GM12892 (cell line): ENCODE data around the gene IL17REL.
"Not testable (repeated sequence)": the region's sequence is repeated elsewhere in the genome, so short reads cannot be mapped to it uniquely, and the experiment has no call there.

ENCODE experiments used
- DNase-seq: peaks from one replicate; pipeline ENCODE4 v3.0.0; 2011; ENCODE audit not compliant: insufficient read length
- FAIRE-seq: peaks from 2 replicates; lab custom pipeline; 2011; peaks lifted over from hg19 to GRCh38; lab: Jason Lieb, UNC
- POLR2A ChIP-seq: IDR thresholded peaks from 2 replicates; pipeline ENCODE4 v1.6.1; 2011; ENCODE audit warnings: low read depth, low read length, control low read depth
- POLR2AphosphoS5 ChIP-seq: IDR thresholded peaks from 2 replicates; pipeline ENCODE4 v1.6.1; 2011; ENCODE audit warnings: low read depth, low read length, control low read depth
- TAF1 ChIP-seq: IDR thresholded peaks from 2 replicates; pipeline ENCODE4 v1.6.1; 2011; ENCODE audit warnings: low read depth, mild to moderate bottlenecking, control low read depth, low read length, borderline replicate concordance

Gene IL17REL

GRCh38 chr22:49946612-49947295, 65.8 kb downstream of the IL17REL start:
- no peak for TF ChIP-seq POLR2AphosphoS5
- TF ChIP-seq TAF1: no peak
- no peak for TF ChIP-seq POLR2A
- FAIRE-seq (no peak), DNase-seq (no peak)

GRCh38 chr22:49945042-49945794, 67.3 kb downstream of the IL17REL start:
- DNase-seq: not testable (repeated sequence)
- peak; percentile 91 for FAIRE-seq
